Upper lobe of right lung (tissue), 1 donor: Measurements from ENCODE around the gene VDAC2. TPM values are rescaled to one million over a fixed set of nuclear protein-coding genes. Genes with fewer than 3 reads are reported as not detected.

Experiments
- ATAC-seq: fragments of 200-7000 bp; cut with Tn5 transposase; one replicate; pipeline ENCODE4 v1.9.1; 2020; ENCODE audit warnings: mild to moderate bottlenecking, moderate library complexity
- DNase-seq: peaks from one replicate; pipeline ENCODE4 v3.0.0-alpha.2; 2020
- H3K27ac ChIP-seq: fragments of 200-600 bp; one replicate; pipeline ENCODE4 v1.8.0; 2022
- H3K27me3 ChIP-seq: fragments of 200-600 bp; one replicate; pipeline ENCODE4 v1.8.0; 2022; ENCODE audit warnings: mild to moderate bottlenecking
- H3K36me3 ChIP-seq: fragments of 200-600 bp; one replicate; pipeline ENCODE4 v1.8.0; 2022
- H3K4me1 ChIP-seq: fragments of 200-600 bp; one replicate; pipeline ENCODE4 v1.8.0; 2022
- H3K4me3 ChIP-seq: fragments of 200-600 bp; one replicate; pipeline ENCODE4 v1.8.0; 2022; ENCODE audit warnings: mild to moderate bottlenecking
- H3K9me3 ChIP-seq: fragments of 200-600 bp; one replicate; pipeline ENCODE4 v1.8.0; 2022
- CTCF ChIP-seq: fragments of 200-600 bp; IDR thresholded peaks from one replicate; pipeline ENCODE4 v1.8.0; 2022; ENCODE audit warnings: antibody characterized with exemption
- intact Hi-C: fragments of 100-400 bp; cut with DNase I; formaldehyde crosslinking; loops from one replicate; pipeline ENCODE4 v1.11.0; 2022
- total RNA-seq: library from RNA; stranded (reverse); fragmentation: NEBNext Ultra II Directional; extraction: Animal tissue kit (Norgen Biotek cat#: 25700); gene quantifications from one replicate; pipeline ENCODE4 v1.2.1, GENCODE V29; 2021
- donor health status: DM: no; HTN: yes; CAD: no; lungs with severe emphysema.

Gene VDAC2
- total RNA-seq, 1 donor from 2014 or later, result 119 TPM

GRCh38 chr10:75239096-75239790 lies 28.6 kb downstream of the VDAC2 start:
- intact Hi-C loops, result loop anchor here (10.0 kb wide), 1 partner anchor 124 kb away; the partner anchor contains the start of gene SAMD8
- no peak for ATAC-seq
- DNase-seq, result no peak
- TF ChIP-seq CTCF, result no peak
- Histone ChIP-seq H3K27ac (no peak overlapping the region), H3K4me1 (peaks cover 9% of the 10 kb centered on the region), H3K4me3 (no peak overlapping the region), H3K27me3 (no peaks in the 10 kb centered on the region), H3K36me3 (no peaks in the 10 kb centered on the region), H3K9me3 (no peaks in the 10 kb centered on the region)

- DNase-seq (no peak), ATAC-seq (no peak)
- Histone ChIP-seq H3K4me1 (peaks cover 9% of the 10 kb centered on the region), H3K4me3 (no peak overlapping the region), H3K36me3 (no peaks in the 10 kb centered on the region), H3K9me3 (no peaks in the 10 kb centered on the region), H3K27ac (no peak overlapping the region), H3K27me3 (no peaks in the 10 kb centered on the region)
- intact Hi-C loops, result no loop called here
- TF ChIP-seq CTCF, result no peak
Measured at GRCh38 chr10:75240329-75241076, 29.9 kb downstream of the VDAC2 start.

GRCh38 chr10:75243426-75243825 lies 32.8 kb downstream of the VDAC2 start:
- TF ChIP-seq CTCF, result no peak
- no peak overlapping the region for H3K27ac ChIP-seq
- H3K4me3 ChIP-seq, result no peak overlapping the region
- H3K36me3 ChIP-seq, result no peaks in the 10 kb centered on the region
- intact Hi-C loops, result no loop called here
- no peak for ATAC-seq
- no peaks in the 10 kb centered on the region for H3K27me3 ChIP-seq
- no peaks in the 10 kb centered on the region for H3K9me3 ChIP-seq
- H3K4me1 ChIP-seq, result no peaks in the 10 kb centered on the region
- no peak for DNase-seq

GRCh38 chr10:75244487-75245353 lies 34.1 kb downstream of the VDAC2 start:
- no peak for TF ChIP-seq CTCF
- H3K27me3 ChIP-seq, result no peaks in the 10 kb centered on the region
- no peaks in the 10 kb centered on the region for H3K9me3 ChIP-seq
- H3K27ac ChIP-seq, result no peak overlapping the region
- intact Hi-C loops, result no loop called here
- DNase-seq (no peak), ATAC-seq (no peak)
- H3K4me1 ChIP-seq, result no peaks in the 10 kb centered on the region
- no peaks in the 10 kb centered on the region for H3K36me3 ChIP-seq
- H3K4me3 ChIP-seq, result no peak overlapping the region

- intact Hi-C loops, result no loop called here
- Histone ChIP-seq H3K36me3 (no peaks in the 10 kb centered on the region), H3K9me3 (no peaks in the 10 kb centered on the region), H3K27ac (no peak overlapping the region), H3K27me3 (no peaks in the 10 kb centered on the region), H3K4me3 (no peak overlapping the region), H3K4me1 (no peaks in the 10 kb centered on the region)
- ATAC-seq (peak; percentile 47), DNase-seq (no peak)
- TF ChIP-seq CTCF, result no peak
Measured at GRCh38 chr10:75245354-75246250, 35.0 kb downstream of the VDAC2 start.
